ENCODE data around the gene OPCML. TPM values are rescaled to one million over a fixed set of nuclear protein-coding genes. Genes with fewer than 3 reads are reported as not detected.

The OPCML gene
- total and polyA plus RNA-seq, 2 experiments from 2014 or later, result 1.2 to 4.4 TPM

DNA sequence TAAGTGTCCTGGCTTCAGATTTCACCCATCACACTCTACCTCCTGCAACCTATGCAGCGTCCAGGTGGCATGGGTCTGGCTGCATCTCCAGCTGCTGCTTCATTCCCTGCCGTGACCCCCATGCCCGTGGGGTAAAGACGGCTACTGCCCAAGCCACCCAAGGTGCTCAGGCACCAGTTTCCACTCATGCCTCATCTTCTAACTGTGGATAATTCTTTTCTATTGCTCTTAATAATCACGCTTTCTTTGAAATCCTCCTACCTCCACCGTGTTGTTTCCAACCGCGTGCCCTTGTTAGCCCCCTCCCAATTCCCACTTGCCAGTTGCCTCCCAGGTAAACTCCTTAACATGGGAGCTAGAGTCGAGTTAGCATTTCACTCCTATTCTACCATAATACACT is 738.5 kb downstream of the OPCML start:
- Histone ChIP-seq H3K4me1 (ENCODE audit: insufficient read depth) (peaks cover 38% of the 10 kb centered on the region), H3F3A (replicated peaks; ENCODE audit: low read depth) (0 out of 2 replicates have a peak, but pooled peaks cover 3% of the 10 kb centered on the region), H3K79me2 (replicated peaks; ENCODE audit: insufficient read depth) (no peaks in the 10 kb centered on the region), H4K20me1 (replicated peaks; ENCODE audit: insufficient read depth) (no peaks in the 10 kb centered on the region), H3K4me2 (peak overlapping the region; percentile 74; the same call in 1 of the 2 replicates), H3K27ac (ENCODE audit: low read depth) (no peak overlapping the region), H3K27me3 (ENCODE audit: insufficient read depth) (no peaks in the 10 kb centered on the region), H3K36me3 (ENCODE audit: insufficient read depth) (no peaks in the 10 kb centered on the region), H2AFZ (0 out of 2 replicates have a peak overlapping the region, but pooled peaks have one; percentile 19), H3K9me2 (ENCODE audit: insufficient read depth) (no peaks in the 10 kb centered on the region), H3K4me3 (no peak overlapping the region)
- no peaks in the 10 kb centered on the region for H3K36me3 Mint-ChIP-seq (ENCODE audit: low read depth)
- TF ChIP-seq EZH2 (IDR thresholded peaks at IDR 0.05; ENCODE audit: low read depth, unreplicated experiment) (no peak), ZNF331 (CRISPR knock-in tag; IDR thresholded peaks at IDR 0.05; ENCODE audit: low read depth) (no peak), STAT1 (IDR thresholded peaks at IDR 0.05; ENCODE audit: unreplicated experiment) (no peak), CREB1 (CRISPR knock-in tag; IDR thresholded peaks at IDR 0.05; ENCODE audit: low read depth) (no peak)
- TF ChIP-seq, protein P1, sequence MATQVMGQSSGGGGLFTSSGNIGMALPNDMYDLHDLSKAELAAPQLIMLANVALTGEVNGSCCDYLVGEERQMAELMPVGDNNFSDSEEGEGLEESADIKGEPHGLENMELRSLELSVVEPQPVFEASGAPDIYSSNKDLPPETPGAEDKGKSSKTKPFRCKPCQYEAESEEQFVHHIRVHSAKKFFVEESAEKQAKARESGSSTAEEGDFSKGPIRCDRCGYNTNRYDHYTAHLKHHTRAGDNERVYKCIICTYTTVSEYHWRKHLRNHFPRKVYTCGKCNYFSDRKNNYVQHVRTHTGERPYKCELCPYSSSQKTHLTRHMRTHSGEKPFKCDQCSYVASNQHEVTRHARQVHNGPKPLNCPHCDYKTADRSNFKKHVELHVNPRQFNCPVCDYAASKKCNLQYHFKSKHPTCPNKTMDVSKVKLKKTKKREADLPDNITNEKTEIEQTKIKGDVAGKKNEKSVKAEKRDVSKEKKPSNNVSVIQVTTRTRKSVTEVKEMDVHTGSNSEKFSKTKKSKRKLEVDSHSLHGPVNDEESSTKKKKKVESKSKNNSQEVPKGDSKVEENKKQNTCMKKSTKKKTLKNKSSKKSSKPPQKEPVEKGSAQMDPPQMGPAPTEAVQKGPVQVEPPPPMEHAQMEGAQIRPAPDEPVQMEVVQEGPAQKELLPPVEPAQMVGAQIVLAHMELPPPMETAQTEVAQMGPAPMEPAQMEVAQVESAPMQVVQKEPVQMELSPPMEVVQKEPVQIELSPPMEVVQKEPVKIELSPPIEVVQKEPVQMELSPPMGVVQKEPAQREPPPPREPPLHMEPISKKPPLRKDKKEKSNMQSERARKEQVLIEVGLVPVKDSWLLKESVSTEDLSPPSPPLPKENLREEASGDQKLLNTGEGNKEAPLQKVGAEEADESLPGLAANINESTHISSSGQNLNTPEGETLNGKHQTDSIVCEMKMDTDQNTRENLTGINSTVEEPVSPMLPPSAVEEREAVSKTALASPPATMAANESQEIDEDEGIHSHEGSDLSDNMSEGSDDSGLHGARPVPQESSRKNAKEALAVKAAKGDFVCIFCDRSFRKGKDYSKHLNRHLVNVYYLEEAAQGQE (IDR thresholded peaks at IDR 0.05; ENCODE audit: unreplicated experiment), result no peak
- ATAC-seq, result no peak
- H3K9me3 Mint-ChIP-seq, result no peaks in the 10 kb centered on the region
- peaks cover 35% of the 10 kb centered on the region for H3K4me1 Mint-ChIP-seq
- no peak overlapping the region; the same call in 2 of the 3 replicates for H3K4me3 Mint-ChIP-seq
- H3K27ac Mint-ChIP-seq, result no peak overlapping the region
- no peak for DNase-seq (ENCODE audit: low spot score)
- peaks cover 8% of the 10 kb centered on the region for H3K27me3 Mint-ChIP-seq (ENCODE audit: insufficient read depth, low read depth, poor library complexity)

DNA sequence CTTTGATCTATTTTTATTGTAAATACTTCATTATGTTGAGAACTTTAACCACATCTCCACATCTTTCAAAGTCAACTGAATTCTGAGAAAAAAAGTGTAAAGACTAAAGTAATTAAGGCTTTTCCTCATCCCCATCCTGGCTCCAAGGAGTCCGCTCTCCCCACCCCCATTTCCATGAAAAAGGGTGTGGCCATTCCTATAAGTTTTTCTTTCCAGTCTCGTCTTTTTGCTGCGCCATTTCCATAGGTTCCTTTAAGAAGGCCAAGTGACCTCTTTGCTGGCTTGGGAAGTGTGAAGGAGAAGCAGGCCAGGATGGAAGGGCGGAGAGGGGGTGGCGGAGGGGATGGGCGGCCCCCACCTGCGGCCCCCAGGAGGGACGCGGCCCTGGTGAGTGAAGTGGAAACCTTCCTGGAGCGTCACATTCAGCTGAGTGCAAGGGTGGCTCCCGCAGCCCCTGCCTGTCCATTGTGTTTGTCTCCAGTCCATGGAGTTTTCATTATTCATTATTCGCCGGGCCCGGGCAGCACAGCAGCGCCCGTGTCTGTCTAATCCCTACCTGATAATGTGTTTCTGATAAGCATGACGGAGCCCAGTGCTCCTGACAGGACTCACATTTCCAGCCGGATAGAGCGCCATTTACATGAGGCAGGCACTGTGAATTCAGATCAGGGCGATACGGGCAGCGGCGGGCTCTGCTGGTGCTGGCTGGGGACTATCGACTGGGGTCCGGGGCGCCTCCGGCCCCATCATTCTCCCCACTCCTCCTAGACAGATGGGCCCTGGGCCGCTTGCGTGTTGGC is 739.8 kb downstream of the OPCML start:
- no peaks in the 10 kb centered on the region for H3K36me3 Mint-ChIP-seq (ENCODE audit: low read depth)
- Histone ChIP-seq H3K36me3 (ENCODE audit: insufficient read depth) (no peaks in the 10 kb centered on the region), H3K4me1 (ENCODE audit: insufficient read depth) (peaks cover 38% of the 10 kb centered on the region), H2AFZ (peak overlapping the region; percentile 19; the same call in 1 of the 2 replicates), H3F3A (replicated peaks; ENCODE audit: low read depth) (0 out of 2 replicates have a peak, but pooled peaks cover 3% of the 10 kb centered on the region), H3K79me2 (replicated peaks; ENCODE audit: insufficient read depth) (no peaks in the 10 kb centered on the region), H3K4me3 (peak overlapping the region; percentile 54), H3K27me3 (ENCODE audit: insufficient read depth) (no peaks in the 10 kb centered on the region), H3K4me2 (peak overlapping the region; percentile 74), H3K27ac (ENCODE audit: low read depth) (peak overlapping the region; percentile 71; the same call in 1 of the 2 replicates), H3K9me2 (ENCODE audit: insufficient read depth) (no peaks in the 10 kb centered on the region), H4K20me1 (replicated peaks; ENCODE audit: insufficient read depth) (no peaks in the 10 kb centered on the region)
- peak; percentile 85 for ATAC-seq
- H3K27me3 Mint-ChIP-seq (ENCODE audit: insufficient read depth, low read depth, poor library complexity), result peaks cover 8% of the 10 kb centered on the region
- no peaks in the 10 kb centered on the region for H3K9me3 Mint-ChIP-seq
- peaks cover 35% of the 10 kb centered on the region for H3K4me1 Mint-ChIP-seq
- H3K4me3 Mint-ChIP-seq, result peak overlapping the region; percentile 76
- TF ChIP-seq, protein P1 (IDR thresholded peaks at IDR 0.05; ENCODE audit: unreplicated experiment), result no peak
- TF ChIP-seq ZNF331 (CRISPR knock-in tag; IDR thresholded peaks at IDR 0.05; ENCODE audit: low read depth) (no peak), POLR2AphosphoS5 (IDR thresholded peaks at IDR 0.05; ENCODE audit: low read depth) (peak; percentile 38; the same call in 1 of the 2 replicates)
- peak overlapping the region; percentile 66 for H3K27ac Mint-ChIP-seq
- DNase-seq (ENCODE audit: low spot score), result peak; percentile 76

Data from GM23338 (cell line).